Measurements from ENCODE around the gene MARCHF9. TPM values are rescaled to one million over a fixed set of nuclear protein-coding genes. Genes with fewer than 3 reads are reported as not detected.

MARCHF9 gene
- total RNA-seq, 1 donor from 2014 or later: 21.8 TPM

DNA sequence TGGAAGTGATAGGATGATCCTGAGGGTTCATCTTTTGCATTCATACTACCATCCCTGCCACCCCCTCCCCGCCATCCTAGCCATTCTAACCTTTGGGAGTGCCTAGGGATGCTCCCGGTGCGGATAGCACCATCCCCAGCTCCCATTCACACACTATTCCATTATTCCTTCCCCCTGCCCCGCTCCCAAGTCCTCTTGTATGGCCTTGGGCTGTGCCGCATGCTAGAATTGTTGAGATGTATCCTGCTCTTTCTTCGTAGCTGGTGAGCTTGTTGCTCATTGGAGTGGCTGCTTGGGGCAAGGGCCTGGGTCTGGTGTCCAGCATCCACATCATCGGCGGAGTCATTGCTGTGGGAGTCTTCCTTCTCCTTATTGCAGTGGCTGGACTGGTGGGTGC, 9.4 kb upstream of the MARCHF9 start:
- H3K27ac Mint-ChIP-seq: peak overlapping the region; percentile 92
- peak overlapping the region; percentile 94 for H3K4me3 Mint-ChIP-seq
- intact Hi-C loops (cut with micrococcal nuclease): loop anchor here (2.0 kb wide), 1 partner anchor 199 kb away; the partner anchor contains the start of gene DCTN2
- H3K36me3 Mint-ChIP-seq (ENCODE audit: low read depth): peaks cover 29% of the 10 kb centered on the region
- no peak for DNase-seq (ENCODE audit: low spot score)
- peaks cover 63% of the 10 kb centered on the region for H3K4me1 Mint-ChIP-seq (ENCODE audit: low read depth)
- no peaks in the 10 kb centered on the region for H3K27me3 Mint-ChIP-seq (ENCODE audit: insufficient read depth)
- H3K9me3 Mint-ChIP-seq: no peaks in the 10 kb centered on the region

- intact Hi-C loops (cut with micrococcal nuclease): no loop called here
- Mint-ChIP-seq H3K27ac (peak overlapping the region; percentile 92), H3K27me3 (ENCODE audit: insufficient read depth) (no peaks in the 10 kb centered on the region), H3K9me3 (no peaks in the 10 kb centered on the region), H3K4me3 (peak overlapping the region; percentile 94), H3K4me1 (ENCODE audit: low read depth) (peaks cover 63% of the 10 kb centered on the region), H3K36me3 (ENCODE audit: low read depth) (peaks cover 33% of the 10 kb centered on the region)
- DNase-seq (ENCODE audit: low spot score): no peak
Measured at GRCh38 chr12:57746025-57746424, 8.9 kb upstream of the MARCHF9 start.

DNA sequence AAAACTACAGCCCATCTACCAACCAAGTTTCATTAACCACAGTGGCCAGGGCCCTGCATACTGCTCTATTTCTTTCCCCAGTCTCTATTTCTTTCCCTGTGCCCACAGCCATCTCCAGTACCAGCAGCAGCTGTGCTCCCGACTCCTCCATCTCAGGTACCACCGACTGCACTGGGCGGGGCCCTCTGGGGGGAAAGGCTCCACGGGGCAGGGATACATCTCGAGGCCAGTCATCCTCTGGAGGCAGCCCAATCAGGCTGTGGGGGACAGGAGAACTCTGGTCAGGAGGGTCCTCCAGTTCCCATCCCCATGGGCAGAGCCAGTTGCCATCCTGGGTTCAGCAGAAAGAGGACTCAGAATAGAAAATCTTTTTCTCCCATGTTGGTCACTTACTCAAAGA, 5.8 kb upstream of the MARCHF9 start:
- no peak overlapping the region for H3K4me3 Mint-ChIP-seq
- H3K4me1 Mint-ChIP-seq (ENCODE audit: low read depth): peaks cover 76% of the 10 kb centered on the region
- no peak for DNase-seq (ENCODE audit: low spot score)
- peaks cover 42% of the 10 kb centered on the region for H3K36me3 Mint-ChIP-seq (ENCODE audit: low read depth)
- no peaks in the 10 kb centered on the region for H3K9me3 Mint-ChIP-seq
- no peaks in the 10 kb centered on the region for H3K27me3 Mint-ChIP-seq (ENCODE audit: insufficient read depth)
- no peak overlapping the region for H3K27ac Mint-ChIP-seq
- intact Hi-C loops (cut with micrococcal nuclease): no loop called here

GRCh38 chr12:57750561-57751431, 4.1 kb upstream of the MARCHF9 start:
- H3K36me3 Mint-ChIP-seq (ENCODE audit: low read depth): peaks cover 40% of the 10 kb centered on the region
- intact Hi-C loops (cut with micrococcal nuclease): loop anchor here (5.0 to 10.0 kb wide), 2 partner anchors 1116 to 1823 kb away; partner anchors contain the start of genes BAZ2A and PYM1
- DNase-seq (ENCODE audit: low spot score): no peak

GRCh38 chr12:57751432-57751787, 3.5 kb upstream of the MARCHF9 start:
- Mint-ChIP-seq H3K36me3 (ENCODE audit: low read depth) (peaks cover 40% of the 10 kb centered on the region), H3K27ac (peak overlapping the region; percentile 95), H3K4me1 (ENCODE audit: low read depth) (peaks cover 67% of the 10 kb centered on the region), H3K27me3 (ENCODE audit: insufficient read depth) (peaks cover 3% of the 10 kb centered on the region), H3K9me3 (no peaks in the 10 kb centered on the region), H3K4me3 (peak overlapping the region; percentile 94)
- intact Hi-C loops (cut with micrococcal nuclease): loop anchor here (5.0 to 10.0 kb wide), 2 partner anchors 1117 to 1824 kb away; partner anchors contain the start of genes BAZ2A and PYM1
- no peak for DNase-seq (ENCODE audit: low spot score)

More at GRCh38 chr12:57750561-57751431, 4.1 kb upstream of the MARCHF9 start:
- Mint-ChIP-seq H3K4me3 (peak overlapping the region; percentile 94), H3K4me1 (ENCODE audit: low read depth) (peaks cover 69% of the 10 kb centered on the region), H3K27ac (peak overlapping the region; percentile 95), H3K27me3 (ENCODE audit: insufficient read depth) (peaks cover 3% of the 10 kb centered on the region), H3K9me3 (no peaks in the 10 kb centered on the region)

GRCh38 chr12:57751788-57752667, 2.9 kb upstream of the MARCHF9 start, which contains the start of gene CDK4:
CDK4 (minus strand) TSS chr12:57752310; CDS start chr12:57751717, 593 bp downstream.
- Mint-ChIP-seq H3K27ac (peak within 1 kb of the TSS; percentile 95), H3K9me3 (no peaks in the 10 kb centered on the region), H3K4me3 (peak within 1 kb of the TSS; percentile 94), H3K4me1 (ENCODE audit: low read depth) (peaks cover 67% of the 10 kb centered on the region), H3K27me3 (ENCODE audit: insufficient read depth) (peaks cover 3% of the 10 kb centered on the region), H3K36me3 (ENCODE audit: low read depth) (peaks cover 34% of the 10 kb centered on the region)
- DNase-seq (ENCODE audit: low spot score): peak; percentile 98
- intact Hi-C loops (cut with micrococcal nuclease): loop anchor here (1.0 to 10.0 kb wide), 11 partner anchors 8 to 1825 kb away; partner anchors contain the start of genes BAZ2A, CTDSP2, EEF1AKMT3 and MBD6

GRCh38 chr12:57752668-57753000, 2.3 kb upstream of the MARCHF9 start:
- Mint-ChIP-seq H3K27ac (peak overlapping the region; percentile 95), H3K4me1 (ENCODE audit: low read depth) (peaks cover 65% of the 10 kb centered on the region), H3K27me3 (ENCODE audit: insufficient read depth) (peaks cover 3% of the 10 kb centered on the region), H3K36me3 (ENCODE audit: low read depth) (peaks cover 29% of the 10 kb centered on the region), H3K4me3 (peak overlapping the region; percentile 94), H3K9me3 (no peaks in the 10 kb centered on the region)
- intact Hi-C loops (cut with micrococcal nuclease): loop anchor here (1.0 to 10.0 kb wide), 11 partner anchors 8 to 1825 kb away; partner anchors contain the start of genes BAZ2A, CTDSP2, EEF1AKMT3 and MBD6
- no peak for DNase-seq (ENCODE audit: low spot score)

- DNase-seq (ENCODE audit: low spot score): no peak
- Mint-ChIP-seq H3K36me3 (ENCODE audit: low read depth) (peaks cover 26% of the 10 kb centered on the region), H3K4me1 (ENCODE audit: low read depth) (peaks cover 64% of the 10 kb centered on the region), H3K27ac (peak overlapping the region; percentile 86), H3K27me3 (ENCODE audit: insufficient read depth) (peaks cover 3% of the 10 kb centered on the region), H3K4me3 (peak overlapping the region; percentile 94), H3K9me3 (no peaks in the 10 kb centered on the region)
- intact Hi-C loops (cut with micrococcal nuclease): loop anchor here (2.0 to 10.0 kb wide), 3 partner anchors 1119 to 1827 kb away; partner anchors contain the start of genes BAZ2A, PYM1 and ZC3H10
Measured at GRCh38 chr12:57753756-57754337, 1.1 kb upstream of the MARCHF9 start.

- DNase-seq (ENCODE audit: low spot score): no peak
- H3K36me3 Mint-ChIP-seq (ENCODE audit: low read depth): peaks cover 31% of the 10 kb centered on the region
- H3K27me3 Mint-ChIP-seq (ENCODE audit: insufficient read depth): peaks cover 3% of the 10 kb centered on the region
- H3K27ac Mint-ChIP-seq: no peak overlapping the region
- H3K4me1 Mint-ChIP-seq (ENCODE audit: low read depth): peaks cover 67% of the 10 kb centered on the region
- H3K4me3 Mint-ChIP-seq: no peak overlapping the region
- H3K9me3 Mint-ChIP-seq: no peaks in the 10 kb centered on the region
- intact Hi-C loops (cut with micrococcal nuclease): loop anchor here (10.0 kb wide), 1 partner anchor 1120 kb away; the partner anchor contains the start of gene BAZ2A
Measured at GRCh38 chr12:57755194-57755453, 221 bp downstream of the MARCHF9 start.

- Mint-ChIP-seq H3K4me3 (peak overlapping the region; percentile 89), H3K27me3 (ENCODE audit: insufficient read depth) (peaks cover 3% of the 10 kb centered on the region), H3K9me3 (no peaks in the 10 kb centered on the region), H3K27ac (peak overlapping the region; percentile 1), H3K4me1 (ENCODE audit: low read depth) (peaks cover 61% of the 10 kb centered on the region), H3K36me3 (ENCODE audit: low read depth) (peaks cover 25% of the 10 kb centered on the region)
- intact Hi-C loops (cut with micrococcal nuclease): loop anchor here (1.0 to 10.0 kb wide), 3 partner anchors 10 to 1121 kb away; partner anchors contain the start of gene BAZ2A
- DNase-seq (ENCODE audit: low spot score): no peak
Measured at GRCh38 chr12:57755454-57756372, 810 bp downstream of the MARCHF9 start.

DNA sequence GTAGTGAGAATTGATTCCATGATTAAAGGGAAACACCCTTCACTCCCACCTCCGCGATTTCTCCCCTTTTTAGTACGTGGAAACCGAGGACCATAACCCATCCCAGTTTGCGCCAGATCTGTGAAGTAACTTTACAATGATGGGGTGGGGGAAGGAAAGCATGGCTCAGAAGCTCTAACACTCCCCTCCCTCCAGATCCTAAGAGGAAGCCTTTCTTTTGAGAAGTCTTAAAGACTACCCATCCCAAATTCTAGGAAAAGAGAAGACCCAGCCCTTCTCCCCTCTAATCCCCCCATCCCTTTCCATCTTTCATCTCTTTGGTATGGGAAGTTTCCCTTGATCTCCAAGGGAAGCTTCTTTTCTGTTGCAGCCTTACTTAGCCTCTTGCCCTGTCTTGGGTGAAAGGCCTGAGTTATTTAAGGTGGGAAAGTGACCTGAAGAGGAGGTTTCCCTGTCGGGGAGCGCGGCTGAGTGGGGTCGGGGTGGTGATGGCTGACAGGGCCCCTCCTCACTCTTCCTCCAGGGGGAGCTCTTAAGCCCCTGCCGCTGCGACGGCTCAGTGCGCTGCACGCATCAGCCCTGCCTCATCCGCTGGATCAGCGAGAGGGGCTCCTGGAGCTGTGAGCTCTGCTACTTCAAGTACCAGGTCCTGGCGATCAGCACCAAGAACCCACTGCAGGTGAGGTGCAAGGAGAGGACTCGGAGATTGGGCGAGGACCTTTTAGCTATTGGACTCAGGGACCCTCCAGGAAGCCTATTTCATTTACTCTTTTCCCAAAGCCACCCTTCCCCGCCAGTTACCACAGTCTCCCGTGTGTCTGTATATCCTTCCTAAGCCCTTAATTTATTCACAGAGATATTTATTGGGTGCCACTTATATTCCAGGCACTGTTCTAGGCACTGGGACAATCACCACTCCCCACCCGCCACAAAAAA, 1.8 kb downstream of the MARCHF9 start:
- Mint-ChIP-seq H3K36me3 (ENCODE audit: low read depth) (peaks cover 16% of the 10 kb centered on the region), H3K9me3 (no peaks in the 10 kb centered on the region), H3K4me3 (peak overlapping the region; percentile 89), H3K27ac (peak overlapping the region; percentile 70), H3K4me1 (ENCODE audit: low read depth) (peaks cover 51% of the 10 kb centered on the region), H3K27me3 (ENCODE audit: insufficient read depth) (peaks cover 3% of the 10 kb centered on the region)
- peak; percentile 61 for DNase-seq (ENCODE audit: low spot score)
- intact Hi-C loops (cut with micrococcal nuclease): loop anchor here (1.0 to 10.0 kb wide), 3 partner anchors 9 to 1122 kb away; partner anchors contain the start of gene BAZ2A
